Esophagus squamous epithelium (tissue), 4 donors: ENCODE data around the gene TMA7.

Experiments used
- POLR2A ChIP-seq, 4 donors: fragments of 450-650 bp; IDR thresholded peaks; one replicate each; pipeline ENCODE4 v1.6.1; 2017; ENCODE audit warnings: antibody characterized with exemption in 4 of 4, mild to moderate bottlenecking in 4 of 4, moderate library complexity in 3 of 4
- TF ChIP-seq, protein P1 (sequence below), 6 experiments: fragments of 450-650 bp in 4 of 6; fragments of 200-600 bp in 2 of 6; sonication (generic) in 2 of 6; IDR thresholded peaks; one replicate each; pipeline ENCODE4 v1.5.1; 2016 to 2019; ENCODE audit warnings: antibody characterized with exemption in 6 of 6, mild to moderate bottlenecking in 4 of 6, moderate library complexity in 4 of 6

DNA sequence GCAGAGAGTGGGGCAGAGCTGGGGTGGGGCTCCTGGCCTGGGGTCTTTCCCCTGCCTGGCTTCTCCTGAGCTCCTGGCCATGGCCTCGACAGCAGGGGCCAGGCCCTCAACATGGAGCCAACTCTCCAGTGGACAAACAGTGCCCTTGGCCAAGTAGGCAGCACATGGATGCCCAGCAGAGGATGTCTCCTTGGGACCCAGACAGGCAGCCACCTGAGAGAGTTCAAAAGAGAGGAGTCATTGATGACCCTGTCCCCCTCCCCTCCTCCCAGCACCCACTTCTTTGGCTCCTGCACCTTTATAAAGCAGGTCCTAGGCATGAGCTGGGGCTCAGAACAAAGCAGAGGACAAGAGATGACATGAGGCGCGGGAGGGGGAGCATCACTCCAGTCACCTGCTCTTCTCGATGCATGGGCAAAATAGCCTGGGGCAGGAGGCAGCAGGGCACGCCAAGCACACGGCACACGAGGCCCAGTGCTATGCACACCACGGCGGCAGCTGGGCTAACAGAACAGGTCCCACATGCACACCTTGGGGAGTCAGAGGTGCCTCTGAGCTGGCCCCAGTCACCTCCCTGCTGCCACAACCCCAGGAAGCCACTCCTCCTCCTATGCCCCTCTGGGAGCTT lies 36.5 kb downstream of the TMA7 start:
- TF ChIP-seq, protein P1, sequence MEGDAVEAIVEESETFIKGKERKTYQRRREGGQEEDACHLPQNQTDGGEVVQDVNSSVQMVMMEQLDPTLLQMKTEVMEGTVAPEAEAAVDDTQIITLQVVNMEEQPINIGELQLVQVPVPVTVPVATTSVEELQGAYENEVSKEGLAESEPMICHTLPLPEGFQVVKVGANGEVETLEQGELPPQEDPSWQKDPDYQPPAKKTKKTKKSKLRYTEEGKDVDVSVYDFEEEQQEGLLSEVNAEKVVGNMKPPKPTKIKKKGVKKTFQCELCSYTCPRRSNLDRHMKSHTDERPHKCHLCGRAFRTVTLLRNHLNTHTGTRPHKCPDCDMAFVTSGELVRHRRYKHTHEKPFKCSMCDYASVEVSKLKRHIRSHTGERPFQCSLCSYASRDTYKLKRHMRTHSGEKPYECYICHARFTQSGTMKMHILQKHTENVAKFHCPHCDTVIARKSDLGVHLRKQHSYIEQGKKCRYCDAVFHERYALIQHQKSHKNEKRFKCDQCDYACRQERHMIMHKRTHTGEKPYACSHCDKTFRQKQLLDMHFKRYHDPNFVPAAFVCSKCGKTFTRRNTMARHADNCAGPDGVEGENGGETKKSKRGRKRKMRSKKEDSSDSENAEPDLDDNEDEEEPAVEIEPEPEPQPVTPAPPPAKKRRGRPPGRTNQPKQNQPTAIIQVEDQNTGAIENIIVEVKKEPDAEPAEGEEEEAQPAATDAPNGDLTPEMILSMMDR (IDR thresholded peaks at IDR 0.05), result no peak
- no peak for TF ChIP-seq POLR2A (IDR thresholded peaks at IDR 0.05)
